HEK293 (cell line): ENCODE data around the gene TBC1D17.
A peak's percentile ranks its signal among the peaks of the same experiment; 100 is the strongest.

Experiments used
- HOXD13 ChIP-seq: sonication (generic); formaldehyde crosslinking; IDR thresholded peaks from 2 replicates; pipeline ENCODE4 v1.8.0; 2022; ENCODE audit warnings: missing genetic modification reagents, borderline replicate concordance
- KLF1 ChIP-seq: fragments of 450-650 bp; formaldehyde crosslinking; IDR thresholded peaks from 2 replicates; pipeline ENCODE4 v1.5.1; 2016; ENCODE audit warnings: missing biosample characterization, missing genetic modification characterization
- PATZ1 ChIP-seq: fragments of 450-650 bp; formaldehyde crosslinking; IDR thresholded peaks from 2 replicates; pipeline ENCODE4 v1.5.1; 2016; ENCODE audit warnings: missing biosample characterization, missing genetic modification characterization
- PRDM10 ChIP-seq: fragments of 450-650 bp; formaldehyde crosslinking; IDR thresholded peaks from 2 replicates; pipeline ENCODE4 v1.5.1; 2016; ENCODE audit warnings: missing biosample characterization, missing genetic modification characterization
- PRDM2 ChIP-seq: fragments of 450-650 bp; formaldehyde crosslinking; IDR thresholded peaks from 2 replicates; pipeline ENCODE4 v1.5.1; 2016; ENCODE audit warnings: missing biosample characterization, missing genetic modification characterization, borderline replicate concordance
- REST ChIP-seq: fragments of 450-650 bp; formaldehyde crosslinking; IDR thresholded peaks from 2 replicates; pipeline ENCODE4 v1.5.1; 2016; ENCODE audit warnings: missing biosample characterization, missing genetic modification characterization
- ZBTB49 ChIP-seq: fragments of 450-650 bp; formaldehyde crosslinking; IDR thresholded peaks from 2 replicates; pipeline ENCODE4 v1.5.1; 2016; ENCODE audit warnings: missing biosample characterization, missing genetic modification characterization, low read depth
- ZFP37 ChIP-seq: fragments of 450-650 bp; formaldehyde crosslinking; IDR thresholded peaks from 2 replicates; pipeline ENCODE4 v1.5.1; 2016; ENCODE audit warnings: missing biosample characterization, missing genetic modification characterization
- ZNF112 ChIP-seq: fragments of 450-650 bp; formaldehyde crosslinking; IDR thresholded peaks from 2 replicates; pipeline ENCODE4 v1.5.0; 2017; ENCODE audit warnings: missing biosample characterization, missing genetic modification characterization
- ZNF114 ChIP-seq: fragments of 450-650 bp; formaldehyde crosslinking; IDR thresholded peaks from 2 replicates; pipeline ENCODE4 v1.5.0; 2017; ENCODE audit warnings: missing biosample characterization, missing genetic modification characterization
- ZNF169 ChIP-seq: fragments of 450-650 bp; formaldehyde crosslinking; IDR thresholded peaks from 2 replicates; pipeline ENCODE4 v1.5.1; 2016; ENCODE audit warnings: missing biosample characterization, missing genetic modification characterization
- ZNF280C ChIP-seq: fragments of 450-650 bp; formaldehyde crosslinking; IDR thresholded peaks from 2 replicates; pipeline ENCODE4 v1.5.1; 2016; ENCODE audit warnings: missing biosample characterization, missing genetic modification characterization
- ZNF558 ChIP-seq: fragments of 450-650 bp; formaldehyde crosslinking; IDR thresholded peaks from 2 replicates; pipeline ENCODE4 v1.5.1; 2016; ENCODE audit warnings: missing biosample characterization, missing genetic modification characterization
- ZNF626 ChIP-seq: fragments of 450-650 bp; sonication (Bioruptor Pico); formaldehyde crosslinking; IDR thresholded peaks from 2 replicates; pipeline ENCODE4 v1.5.1; 2018; ENCODE audit warnings: missing biosample characterization, missing genetic modification characterization, inconsistent platforms
- ZNF629 ChIP-seq: fragments of 450-650 bp; formaldehyde crosslinking; IDR thresholded peaks from 2 replicates; pipeline ENCODE4 v1.5.1; 2017; ENCODE audit warnings: missing biosample characterization, missing genetic modification characterization
- ZNF830 ChIP-seq: fragments of 450-650 bp; IDR thresholded peaks from 2 replicates; pipeline ENCODE4 v1.5.0; 2018; ENCODE audit warnings: missing biosample characterization, missing genetic modification characterization, low read depth, mild to moderate bottlenecking, moderate library complexity

Gene TBC1D17

GRCh38 chr19:49866933-49867782, 10.3 kb upstream of the TBC1D17 start, which contains the start of gene PNKP (continued):
- TF ChIP-seq PRDM2 (tag by site-specific recombination) (no peak), ZBTB49 (no peak), ZNF830 (tag by site-specific recombination) (no peak), ZNF626 (tag by site-specific recombination) (no peak), ZFP37 (tag by site-specific recombination) (no peak), HOXD13 (CRISPR knock-in tag) (no peak), PATZ1 (tag by site-specific recombination) (peak; percentile 95), ZNF558 (tag by site-specific recombination) (no peak), KLF1 (tag by site-specific recombination) (peak; percentile 88), ZNF114 (no peak), PRDM10 (tag by site-specific recombination) (peak; percentile 77), ZNF169 (tag by site-specific recombination) (0 out of 2 replicates have a peak, but pooled peaks have one; percentile 6), REST (tag by site-specific recombination) (no peak), ZNF280C (tag by site-specific recombination) (no peak), ZNF629 (tag by site-specific recombination) (peak; percentile 46; the same call in 1 of the 2 replicates), ZNF112 (tag by site-specific recombination) (no peak)
